Measurements from ENCODE around the gene MIS12. TPM values are rescaled to one million over a fixed set of nuclear protein-coding genes. Genes with fewer than 3 reads are reported as not detected.
A peak's percentile ranks its signal among the peaks of the same experiment; 100 is the strongest.

Gene MIS12
- polyA plus RNA-seq, 4 donors, result 24.9 to 42.3 (median 37.4) TPM

DNA sequence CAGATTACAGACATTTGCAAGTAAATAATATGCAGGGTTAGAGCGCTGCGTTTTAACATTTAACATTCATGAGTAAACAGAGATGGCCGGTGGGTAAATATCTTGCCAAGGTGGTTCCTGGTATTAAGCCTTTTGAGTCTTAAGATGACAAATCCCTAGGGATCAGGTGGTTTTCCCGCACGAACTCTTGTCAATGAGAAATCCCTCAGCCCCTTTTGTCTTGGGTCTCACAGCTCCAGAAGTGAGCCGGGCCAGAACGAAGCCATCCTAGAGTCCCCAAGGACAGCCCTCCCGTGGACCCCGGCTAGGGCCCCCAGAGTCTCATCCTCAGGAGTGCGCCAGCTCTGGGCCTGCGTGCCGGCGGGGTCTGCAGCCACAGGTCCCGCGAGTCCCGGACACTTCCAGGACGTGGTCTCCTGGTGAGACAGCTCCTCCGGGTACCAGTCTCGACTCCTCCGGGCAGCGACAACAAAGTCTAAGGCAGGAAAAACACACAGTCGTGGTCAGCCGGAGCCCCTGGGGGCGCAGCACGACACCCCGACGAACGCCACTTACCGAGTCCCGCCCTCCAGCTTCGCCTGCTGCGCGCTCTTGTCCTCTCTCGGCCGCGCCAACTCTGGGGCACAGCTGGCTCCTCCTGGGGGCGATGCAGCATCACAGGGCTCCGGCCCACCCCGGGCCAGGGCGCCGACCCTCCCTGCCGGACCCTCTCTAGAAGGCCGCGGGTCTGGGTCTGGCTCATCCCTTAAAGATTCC, 13.3 kb downstream of the MIS12 start:
- DNase-seq (ENCODE audit: low read depth in 4 of 4, low spot score in 3 of 4), result no peak

DNA sequence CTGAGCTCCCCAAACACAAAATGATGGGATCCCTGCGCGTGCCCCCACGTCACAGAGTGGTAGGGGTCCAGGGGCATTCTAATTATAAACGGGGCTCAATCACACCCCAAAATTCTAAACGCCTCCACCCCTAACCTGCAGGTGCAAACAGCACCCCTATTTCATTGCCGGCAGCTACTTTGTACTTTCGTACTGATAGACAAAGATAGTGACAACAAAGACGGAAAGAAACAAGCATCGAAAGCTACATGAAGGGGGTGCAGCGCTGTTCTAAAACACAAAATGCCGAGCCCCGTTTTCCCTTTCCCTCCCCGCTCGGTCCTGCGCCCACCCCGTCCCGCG, 13.9 kb downstream of the MIS12 start:
- DNase-seq (ENCODE audit: low read depth in 4 of 4, low spot score in 3 of 4), result no peak

DNA sequence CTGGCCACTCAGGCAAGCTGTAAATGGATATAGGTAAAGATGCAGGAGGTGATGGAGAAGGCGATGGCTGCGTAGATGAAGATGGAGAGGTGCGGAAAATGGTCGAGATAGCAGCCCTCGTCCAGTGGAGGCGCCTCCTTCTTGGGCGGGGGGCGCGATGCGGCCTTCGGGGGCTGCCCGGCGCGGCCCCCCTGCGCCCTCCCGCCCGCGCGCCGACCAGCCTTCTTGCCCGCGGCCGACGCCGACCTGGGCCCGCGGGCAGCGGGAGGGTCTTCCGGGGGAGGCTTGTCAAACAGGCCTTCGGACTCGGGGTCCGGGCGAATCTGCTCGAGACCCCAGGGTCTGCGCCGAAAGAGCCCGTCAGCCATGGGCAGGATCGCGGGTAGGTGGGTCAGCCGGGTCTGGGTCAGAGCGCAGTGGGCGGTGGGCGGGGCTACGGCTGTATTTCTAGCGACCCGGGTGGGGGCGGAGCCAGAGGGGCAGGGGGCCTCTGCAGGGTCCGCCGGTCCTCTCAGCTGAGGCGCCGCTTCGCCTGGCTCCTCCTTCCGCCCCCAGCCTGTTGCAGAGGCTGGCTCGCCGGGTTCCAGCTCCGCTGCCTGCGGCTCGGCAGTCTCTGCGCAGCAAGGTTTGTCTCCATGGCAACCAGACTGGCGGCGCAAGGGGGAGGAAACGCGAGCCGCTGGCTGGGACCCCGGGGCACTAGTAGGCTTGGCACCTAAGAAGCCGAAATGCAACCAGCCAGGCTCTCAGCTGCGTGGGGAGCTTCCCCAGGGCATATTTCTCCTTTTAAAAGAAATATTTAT, 14.4 kb downstream of the MIS12 start:
- peak; percentile 82 to 88 (median 84) for DNase-seq (ENCODE audit: low read depth in 4 of 4, low spot score in 3 of 4)

DNA sequence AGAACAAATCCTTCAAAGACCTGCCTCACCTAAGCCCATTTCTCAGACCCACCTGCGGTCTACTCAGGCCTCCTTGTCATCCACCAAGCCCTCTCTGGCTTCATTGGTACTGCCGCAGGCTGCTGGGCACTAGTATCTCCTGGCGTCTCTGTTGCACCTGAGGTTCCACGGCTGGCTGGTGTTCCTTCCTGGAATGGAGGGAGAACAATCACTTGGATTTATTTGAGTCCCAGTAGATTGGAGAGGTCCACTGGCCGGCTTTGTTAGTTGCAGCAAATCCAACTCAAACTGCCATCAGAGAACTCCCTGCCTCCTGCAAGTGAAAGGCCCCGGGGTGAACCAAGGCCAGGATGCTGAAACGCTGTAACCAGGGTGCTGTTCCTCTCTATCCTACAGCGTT, 15.3 kb downstream of the MIS12 start:
- no peak for DNase-seq (ENCODE audit: low read depth in 4 of 4, low spot score in 3 of 4)

DNA sequence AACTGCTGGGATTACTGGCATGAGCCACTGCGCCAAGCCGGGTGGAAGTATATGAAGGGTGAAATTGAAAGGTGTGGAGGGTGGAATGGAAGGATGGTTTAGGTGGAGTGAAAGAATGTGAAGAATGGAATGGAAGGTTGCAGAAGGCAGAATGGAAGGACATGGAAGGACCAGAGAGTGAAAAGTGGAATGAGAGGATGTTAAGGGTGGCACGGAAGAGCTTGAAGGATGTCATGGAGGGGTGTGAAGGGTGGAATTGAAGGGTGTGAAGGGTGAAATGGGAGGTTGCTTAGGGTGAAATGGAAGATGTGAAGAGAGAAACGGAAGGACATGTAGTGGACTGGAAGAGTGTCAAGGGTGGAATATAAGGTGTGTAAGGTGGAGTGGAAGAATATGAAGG, 16.2 kb downstream of the MIS12 start:
- no peak for DNase-seq (ENCODE audit: low read depth in 4 of 4, low spot score in 3 of 4)

DNA sequence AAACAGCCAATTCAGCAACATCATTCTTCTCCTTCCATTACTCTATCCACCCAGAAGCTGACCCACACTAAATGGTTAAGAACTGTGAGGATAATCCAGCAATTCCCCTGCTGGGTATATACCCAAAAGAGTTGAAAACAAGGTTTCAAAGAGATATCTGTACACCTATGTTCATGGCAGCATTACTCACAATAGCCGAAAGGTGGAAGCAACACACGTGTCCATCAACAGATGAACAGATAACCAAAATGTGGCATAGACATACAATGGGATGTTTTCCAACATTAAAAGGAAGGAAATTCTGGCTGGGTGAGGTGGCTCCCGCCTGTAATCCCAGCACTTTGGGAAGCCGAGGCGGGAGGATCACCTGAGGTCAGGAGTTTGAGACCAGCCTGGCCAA, 19.9 kb downstream of the MIS12 start:
- DNase-seq (ENCODE audit: low read depth in 4 of 4, low spot score in 3 of 4), result no peak

DNA sequence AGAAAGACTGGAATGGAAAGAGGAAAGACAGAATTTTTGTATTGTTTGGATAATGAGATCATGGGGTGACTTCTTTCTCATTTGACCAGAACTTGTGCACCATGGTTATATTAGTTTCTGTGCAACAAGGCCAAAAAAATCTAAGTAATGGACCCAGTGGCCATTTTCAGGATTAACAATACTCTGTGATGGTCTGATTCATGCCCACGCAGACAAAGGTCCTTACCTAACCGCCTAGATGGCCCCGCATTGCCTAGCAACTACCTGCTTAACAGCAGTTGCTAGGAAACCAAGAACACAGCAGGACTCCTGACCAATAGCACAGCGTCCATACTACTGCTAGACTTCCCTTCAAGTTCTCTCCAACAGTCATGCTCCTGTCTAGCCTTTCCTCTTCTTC, 22.4 kb downstream of the MIS12 start:
- no peak for DNase-seq (ENCODE audit: low read depth in 4 of 4, low spot score in 3 of 4)

DNA sequence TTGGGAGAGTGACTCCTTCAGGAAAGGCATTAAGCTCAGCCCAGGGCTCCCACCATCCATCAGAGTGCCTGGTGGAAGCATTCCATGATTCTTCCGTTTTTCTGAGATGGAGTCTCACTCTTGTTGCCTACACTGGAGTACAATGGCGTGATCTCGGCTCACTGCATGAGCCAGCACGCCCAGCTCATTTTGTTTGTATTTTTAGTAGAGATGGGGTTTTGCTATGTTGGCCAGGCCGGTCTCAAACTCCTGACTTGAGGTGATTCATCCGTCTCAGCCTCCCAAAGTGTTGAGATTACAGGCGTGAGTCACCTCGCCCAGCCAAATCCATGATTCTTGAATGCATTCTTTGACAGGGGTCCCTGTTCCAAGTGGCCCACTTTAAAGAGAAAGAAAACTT, 23.1 kb downstream of the MIS12 start:
- DNase-seq (ENCODE audit: low read depth in 4 of 4, low spot score in 3 of 4), result no peak

DNA sequence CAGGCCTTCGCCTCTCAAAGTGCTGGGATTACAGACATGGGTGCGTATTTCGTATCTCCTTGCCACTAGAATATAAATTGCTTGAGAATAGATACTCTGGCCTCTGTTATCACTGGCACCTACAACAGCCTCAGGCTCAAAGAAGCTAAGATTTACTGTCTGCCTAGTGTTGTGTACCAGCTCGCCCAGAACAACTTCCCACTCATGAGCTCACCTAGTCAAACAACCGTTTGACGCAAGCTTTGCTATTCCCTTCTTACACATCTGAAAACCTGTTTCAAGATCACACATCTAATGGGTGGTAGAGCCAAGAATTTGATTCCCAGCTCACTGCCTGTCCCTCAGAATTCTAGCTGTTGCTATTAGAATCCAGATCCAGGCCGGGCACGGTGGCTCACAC, 24.4 kb downstream of the MIS12 start:
- no peak for DNase-seq (ENCODE audit: low read depth in 4 of 4, low spot score in 3 of 4)

DNA sequence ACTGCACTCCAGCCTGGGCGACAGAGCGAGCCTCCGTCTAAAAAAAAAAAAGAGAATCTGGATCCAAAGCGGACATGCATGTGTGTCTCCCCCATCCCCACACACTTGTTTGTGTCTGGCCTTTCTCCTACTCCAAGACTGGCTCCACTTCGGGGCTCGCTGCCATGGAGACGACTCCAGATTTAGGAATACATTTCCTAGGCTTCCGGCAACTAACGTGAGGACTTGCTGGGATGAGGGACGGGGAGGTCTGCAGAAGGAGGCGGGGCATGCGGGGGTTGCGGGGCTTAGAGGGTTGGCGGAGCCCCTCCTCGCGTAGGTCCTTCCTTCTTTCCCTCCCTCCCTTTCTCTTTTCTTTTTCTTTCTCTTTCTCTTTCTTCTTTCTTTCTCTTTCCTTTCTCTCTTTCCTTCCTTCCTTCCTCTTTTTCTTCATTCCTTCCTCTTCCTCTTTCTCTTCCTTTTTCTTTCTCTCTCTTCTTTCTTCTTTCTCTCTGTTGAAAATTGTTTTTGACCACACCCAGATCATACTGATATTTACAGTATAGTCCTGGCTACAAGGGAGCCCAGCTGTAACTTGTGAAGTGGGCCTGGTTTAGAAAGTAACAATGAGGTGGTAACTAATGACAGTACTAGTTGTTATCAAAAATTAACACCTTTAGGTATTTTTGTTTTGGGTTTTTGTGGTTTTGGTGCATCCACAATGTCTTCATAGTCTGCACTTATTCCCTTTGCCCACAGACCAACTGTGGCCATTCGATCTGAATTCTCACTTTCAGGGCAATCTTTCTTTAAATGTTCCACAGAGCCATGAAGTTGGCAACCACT, 25.2 kb downstream of the MIS12 start:
- no peak for DNase-seq (ENCODE audit: low read depth in 4 of 4, low spot score in 3 of 4)

DNA sequence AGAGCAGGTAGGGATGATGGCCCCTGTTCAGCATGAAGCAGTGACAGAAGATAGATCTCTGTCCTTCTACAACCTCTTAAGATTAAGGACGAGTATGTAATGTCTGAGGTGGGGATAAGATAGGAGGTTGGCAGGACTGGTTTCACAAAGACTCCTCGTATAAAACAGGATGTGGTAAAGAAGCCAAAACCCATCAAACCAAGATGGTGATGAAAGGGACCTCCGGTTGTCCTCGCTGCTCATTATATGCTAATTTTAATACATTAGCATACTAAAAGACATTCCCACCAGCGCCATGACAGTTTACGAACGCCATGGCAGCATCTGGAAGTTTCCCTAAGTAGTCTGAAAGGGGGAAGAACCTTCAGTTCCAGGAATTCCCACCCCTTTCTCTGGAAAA, 27.3 kb downstream of the MIS12 start:
- no peak for DNase-seq (ENCODE audit: low read depth in 4 of 4, low spot score in 3 of 4)

DNA sequence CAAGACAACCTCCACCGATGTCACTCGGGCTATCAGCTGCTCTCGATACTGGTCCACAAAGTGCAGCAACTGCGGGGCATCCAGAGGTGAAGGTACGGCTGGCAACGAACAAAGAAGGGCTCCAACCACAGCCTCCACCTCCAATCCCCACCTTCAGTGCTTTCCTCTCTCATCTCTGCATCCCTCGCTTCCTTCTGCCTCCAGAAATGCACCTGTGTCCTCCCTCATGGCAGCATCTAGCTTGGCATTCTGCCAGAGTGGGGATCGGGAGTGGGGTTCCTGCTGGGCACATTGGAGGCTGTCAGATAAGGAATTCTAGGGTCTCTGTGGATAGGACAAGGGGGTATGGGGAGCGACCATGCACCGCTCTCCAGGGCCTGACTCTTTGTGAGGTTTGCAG, 28.6 kb downstream of the MIS12 start:
- DNase-seq (ENCODE audit: low read depth in 4 of 4, low spot score in 3 of 4), result no peak

DNA sequence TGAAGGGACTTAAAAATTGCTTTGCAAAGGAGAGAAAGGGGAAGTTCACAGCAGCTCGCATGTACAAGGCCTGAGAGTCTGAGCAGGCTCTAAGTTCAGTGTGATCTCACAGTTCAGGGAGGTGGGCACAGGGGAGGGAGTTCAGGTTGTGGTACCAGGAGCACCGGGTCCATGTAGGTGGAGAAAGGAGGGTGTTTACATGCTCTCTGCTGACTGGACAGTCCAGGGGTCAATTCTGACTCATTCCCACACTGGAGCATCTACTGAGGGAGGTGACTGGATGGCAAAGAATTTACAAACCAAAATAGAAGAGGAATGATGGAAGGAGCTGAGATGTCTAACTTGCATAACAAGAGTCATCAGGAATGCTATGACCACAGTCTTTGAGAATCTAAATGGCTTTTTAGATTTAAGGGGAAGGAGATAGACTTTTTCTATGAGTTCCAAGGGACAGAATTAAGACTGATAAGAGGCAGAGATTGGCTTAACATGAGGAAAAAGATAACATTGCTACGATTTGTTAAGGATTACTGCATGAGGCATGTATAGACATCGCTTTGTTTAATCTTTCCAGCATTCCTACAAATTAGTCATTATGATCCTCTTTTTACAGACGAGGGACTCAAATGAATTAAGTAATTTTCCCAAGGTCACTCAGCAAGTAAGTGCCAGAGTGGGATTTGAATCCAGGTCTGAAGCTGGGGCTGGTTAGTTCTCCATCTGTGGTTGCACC, 29.9 kb downstream of the MIS12 start:
- DNase-seq (ENCODE audit: low read depth in 4 of 4, low spot score in 3 of 4), result no peak

DNA sequence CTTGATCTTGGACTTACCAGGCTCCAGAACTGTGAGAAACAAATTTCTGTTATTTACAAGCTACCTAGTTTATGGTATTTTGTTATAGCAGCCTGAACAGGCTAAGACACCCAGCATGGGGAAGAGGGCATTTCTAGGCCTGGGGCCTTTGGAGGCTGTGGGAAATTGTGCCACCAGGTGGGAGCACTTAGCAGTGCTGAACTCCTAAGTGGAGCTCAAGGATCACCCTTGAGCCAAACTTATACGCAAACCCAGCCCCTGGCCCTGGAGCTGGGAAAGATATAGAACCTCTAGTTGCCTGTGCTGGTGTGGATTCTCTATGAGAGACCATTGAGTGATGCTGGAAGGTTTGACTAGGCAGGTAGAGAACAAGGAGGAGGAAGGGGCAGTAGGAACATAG, 36.1 kb downstream of the MIS12 start:
- no peak for DNase-seq (ENCODE audit: low read depth in 4 of 4, low spot score in 3 of 4)

DNA sequence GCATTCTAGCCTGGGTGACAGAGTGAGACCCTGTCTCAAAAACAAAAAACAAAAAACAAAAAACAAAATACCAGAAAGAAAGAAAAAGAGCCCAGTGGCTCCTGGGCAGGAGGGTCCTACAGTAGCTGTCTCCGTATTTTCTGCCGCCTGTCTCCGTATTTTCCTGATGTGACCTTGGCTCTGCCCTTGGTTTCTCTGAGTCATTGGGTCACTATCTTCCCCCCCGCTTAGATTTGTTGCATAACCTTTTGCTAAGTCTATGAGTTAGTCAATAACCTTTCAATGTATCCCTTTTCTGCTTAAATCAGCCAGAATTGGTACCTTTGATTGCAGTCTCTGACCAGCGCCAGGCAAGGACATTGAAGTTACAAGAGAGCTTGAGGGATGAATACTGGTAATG, 36.9 kb downstream of the MIS12 start:
- no peak for DNase-seq (ENCODE audit: low read depth in 4 of 4, low spot score in 3 of 4)

DNA sequence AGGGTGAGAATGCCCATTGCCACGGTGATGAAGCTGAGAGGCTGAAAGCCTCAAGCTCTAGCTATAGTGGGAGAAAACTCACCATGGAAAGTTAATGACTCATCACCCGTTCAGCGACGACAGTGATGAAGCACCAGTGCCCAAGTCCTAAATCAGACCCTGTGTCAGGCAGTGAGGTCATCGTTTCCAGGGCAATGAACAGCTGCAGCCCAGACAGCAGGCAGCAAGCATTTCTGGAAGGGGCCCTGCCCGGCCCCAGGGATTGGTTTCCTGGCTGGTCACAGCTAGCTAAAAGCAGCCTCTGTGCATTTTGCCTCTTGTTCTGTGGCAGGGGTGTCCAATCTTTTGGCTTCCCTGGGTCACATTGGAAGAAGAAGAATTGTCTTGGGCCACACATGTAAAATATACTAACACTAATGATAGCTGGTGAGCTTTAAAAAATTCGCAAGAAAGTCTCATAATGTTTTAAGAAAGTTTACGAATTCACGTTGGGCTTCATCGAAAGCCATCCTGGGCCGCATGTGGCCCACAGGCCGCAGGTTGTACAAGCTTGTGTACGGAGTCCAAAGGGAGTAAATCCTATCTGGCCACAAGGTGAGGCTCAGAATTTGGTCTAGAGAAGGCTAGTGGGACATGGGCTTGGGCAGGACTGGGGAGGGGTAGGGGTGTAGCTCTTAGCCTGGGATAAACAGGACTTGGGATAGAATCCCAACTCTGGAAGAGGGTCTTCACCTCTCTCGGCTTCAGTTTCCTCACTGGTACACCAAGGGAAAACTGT, 40.6 kb downstream of the MIS12 start:
- peak; percentile 63 to 88 (median 68) for DNase-seq (ENCODE audit: low read depth in 4 of 4, low spot score in 3 of 4)

DNA sequence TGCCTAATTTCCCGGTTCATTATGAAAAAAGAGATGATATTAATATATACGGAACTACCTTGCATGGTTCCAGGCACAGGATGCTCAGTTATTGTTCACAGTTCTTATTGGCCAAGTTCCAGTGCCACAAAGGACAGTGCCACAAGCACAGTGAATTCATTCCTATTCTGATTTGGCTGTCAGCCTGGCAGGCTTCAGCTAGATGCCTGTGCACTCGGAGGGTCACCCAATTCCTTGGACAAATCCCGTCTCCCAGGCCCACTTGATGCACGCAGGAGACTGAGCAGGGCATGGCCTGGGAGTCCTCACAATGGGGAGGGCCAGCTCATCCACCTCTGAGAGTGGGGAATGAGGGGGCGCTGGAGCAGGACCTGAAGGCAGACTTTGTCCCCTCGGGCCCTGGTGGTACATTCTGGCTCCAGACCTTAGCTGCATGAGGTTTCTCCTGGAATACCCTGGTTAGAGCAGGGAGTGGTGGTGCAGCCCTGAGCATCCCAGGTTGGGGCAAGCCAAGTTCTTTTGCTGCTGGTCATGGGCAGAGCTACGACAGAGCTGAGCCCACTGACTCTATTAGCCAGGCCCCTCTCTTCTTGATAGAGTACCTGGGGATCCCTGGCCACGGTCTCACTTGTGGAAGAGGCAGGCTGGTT, 41.4 kb downstream of the MIS12 start:
- DNase-seq (ENCODE audit: low read depth in 4 of 4, low spot score in 3 of 4), result no peak

DNA sequence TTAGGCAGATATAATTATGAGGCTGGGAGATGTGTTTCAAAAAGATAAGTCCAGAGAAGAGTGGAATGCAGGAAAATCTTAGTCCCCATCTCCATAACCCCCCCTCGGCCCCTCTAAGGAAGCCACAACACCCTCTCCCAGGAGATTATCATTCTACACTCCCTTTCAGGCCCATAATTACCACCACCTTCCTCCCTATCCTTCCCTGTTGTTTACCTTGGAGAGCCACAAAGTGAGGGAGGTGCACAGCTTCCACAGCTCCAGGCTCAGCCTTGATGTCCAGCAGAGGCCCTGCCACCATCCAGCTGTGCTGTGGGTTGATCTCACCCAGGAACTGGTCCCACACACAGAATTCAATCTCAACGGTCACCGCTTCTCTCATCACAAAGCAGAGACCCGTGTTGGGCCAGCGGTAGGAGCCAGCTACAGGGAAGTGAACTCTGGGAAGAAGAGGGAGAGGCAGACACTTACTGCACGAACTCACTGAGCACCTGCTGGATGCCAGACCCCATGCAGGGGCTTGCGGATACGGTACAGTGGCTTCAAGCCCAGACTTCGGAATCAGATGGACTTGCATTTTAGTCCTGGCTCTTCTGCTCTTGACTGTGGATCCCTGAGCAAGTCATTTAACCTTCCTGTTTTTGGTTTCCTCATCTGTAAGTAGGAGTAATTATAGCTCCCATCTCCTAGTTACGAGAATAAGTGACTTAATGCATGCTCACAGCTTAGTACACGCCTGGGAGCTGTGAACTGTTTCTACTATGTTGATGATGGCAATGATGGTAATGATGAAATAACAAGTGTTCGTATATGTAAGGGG, 44.1 kb downstream of the MIS12 start:
- no peak for DNase-seq (ENCODE audit: low read depth in 4 of 4, low spot score in 3 of 4)

DNA sequence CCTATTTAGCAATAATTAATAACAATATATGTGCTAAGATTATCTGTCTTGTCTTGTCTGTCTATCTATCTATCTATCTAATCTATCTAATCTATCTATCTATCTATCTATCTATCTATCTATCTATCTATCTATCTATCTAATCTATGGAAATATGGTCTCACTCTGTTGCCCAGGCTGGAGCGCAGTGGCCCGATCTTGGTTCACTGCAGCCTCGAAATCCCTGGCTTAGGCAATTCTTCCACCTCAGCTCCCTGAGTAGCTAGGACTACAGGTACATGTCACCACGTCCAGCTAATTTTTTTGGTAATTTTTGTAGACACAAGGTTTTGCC, 44.7 kb downstream of the MIS12 start:
- DNase-seq (ENCODE audit: low read depth in 4 of 4, low spot score in 3 of 4), result no peak

Measured in left renal pelvis (tissue), 4 donors.